Stomach (tissue), 4 donors: Measurements from ENCODE around the gene PEX11B.

Experiments
- EP300 ChIP-seq: sonication (generic); formaldehyde crosslinking; IDR thresholded peaks from one replicate; pipeline ENCODE4 v1.6.1; 2017; ENCODE audit warnings: antibody characterized with exemption
- POLR2A ChIP-seq, 4 donors: fragments of 450-650 bp; IDR thresholded peaks; one replicate each; pipeline ENCODE4 v1.6.1; 2016; ENCODE audit warnings: antibody characterized with exemption in 4 of 4, control low read depth in 2 of 4, mild to moderate bottlenecking in 1 of 4, moderate library complexity in 1 of 4
- POLR2AphosphoS5 ChIP-seq, 3 donors: sonication (generic); formaldehyde crosslinking; IDR thresholded peaks; one replicate each; pipeline ENCODE4 v1.6.1; 2016; ENCODE audit warnings: antibody characterized with exemption in 3 of 3
- TF ChIP-seq, protein P1 (sequence below), 7 experiments: fragments of 450-650 bp in 4 of 7; fragments of 200-600 bp in 3 of 7; sonication (generic) in 3 of 7; IDR thresholded peaks; one replicate each; pipeline ENCODE4 v1.5.1; 2016 to 2019; ENCODE audit warnings: antibody characterized with exemption in 7 of 7, control low read depth in 2 of 7, mild to moderate bottlenecking in 1 of 7

DNA sequence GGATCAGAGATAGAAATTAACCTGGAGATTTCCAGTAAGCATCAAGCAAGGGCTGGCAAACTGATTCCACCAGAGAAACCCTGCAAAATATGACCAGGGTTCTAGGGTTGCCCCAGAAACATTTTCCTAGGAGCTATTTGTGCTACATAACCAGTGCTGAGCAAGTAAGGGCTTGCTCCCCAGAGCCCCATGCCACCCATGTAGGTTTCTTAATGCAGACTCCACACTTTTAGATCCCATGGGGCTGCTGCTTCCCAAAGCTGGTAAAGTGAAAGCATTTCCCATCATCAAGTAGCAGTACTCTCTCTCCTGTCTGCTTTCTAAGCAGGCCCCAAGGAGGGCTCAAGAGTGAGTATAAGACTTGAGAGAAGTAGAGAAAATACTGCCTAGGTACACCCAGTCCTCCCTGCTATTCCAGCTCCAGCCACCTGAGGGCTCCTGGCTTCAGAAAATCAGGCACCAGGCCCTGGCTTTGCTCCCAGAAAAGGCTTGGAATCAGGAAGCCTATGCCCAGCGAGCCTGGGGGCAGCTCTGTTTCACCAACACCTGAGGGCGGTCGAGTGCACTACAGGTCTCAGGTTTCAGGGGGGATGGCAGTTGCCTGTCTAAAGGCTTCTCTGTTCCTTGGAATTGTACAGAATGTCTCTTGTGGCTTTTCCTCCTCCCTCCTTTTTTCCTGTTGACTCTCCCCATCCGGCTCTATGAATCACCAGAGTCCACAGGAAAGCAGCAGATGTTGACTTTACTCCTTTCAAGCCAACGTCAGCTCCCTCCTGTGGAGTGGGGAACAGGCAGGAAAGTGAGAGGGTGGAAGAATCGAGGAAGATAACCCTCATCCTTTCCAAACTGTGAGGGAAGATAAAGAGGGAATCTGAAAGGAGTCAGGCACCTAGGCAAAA is 26.7 kb downstream of the PEX11B start:
- TF ChIP-seq, protein P1, sequence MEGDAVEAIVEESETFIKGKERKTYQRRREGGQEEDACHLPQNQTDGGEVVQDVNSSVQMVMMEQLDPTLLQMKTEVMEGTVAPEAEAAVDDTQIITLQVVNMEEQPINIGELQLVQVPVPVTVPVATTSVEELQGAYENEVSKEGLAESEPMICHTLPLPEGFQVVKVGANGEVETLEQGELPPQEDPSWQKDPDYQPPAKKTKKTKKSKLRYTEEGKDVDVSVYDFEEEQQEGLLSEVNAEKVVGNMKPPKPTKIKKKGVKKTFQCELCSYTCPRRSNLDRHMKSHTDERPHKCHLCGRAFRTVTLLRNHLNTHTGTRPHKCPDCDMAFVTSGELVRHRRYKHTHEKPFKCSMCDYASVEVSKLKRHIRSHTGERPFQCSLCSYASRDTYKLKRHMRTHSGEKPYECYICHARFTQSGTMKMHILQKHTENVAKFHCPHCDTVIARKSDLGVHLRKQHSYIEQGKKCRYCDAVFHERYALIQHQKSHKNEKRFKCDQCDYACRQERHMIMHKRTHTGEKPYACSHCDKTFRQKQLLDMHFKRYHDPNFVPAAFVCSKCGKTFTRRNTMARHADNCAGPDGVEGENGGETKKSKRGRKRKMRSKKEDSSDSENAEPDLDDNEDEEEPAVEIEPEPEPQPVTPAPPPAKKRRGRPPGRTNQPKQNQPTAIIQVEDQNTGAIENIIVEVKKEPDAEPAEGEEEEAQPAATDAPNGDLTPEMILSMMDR (IDR thresholded peaks at IDR 0.05): peak in 6 of 7 experiments; percentile 81 to 99 (median 94)
- TF ChIP-seq POLR2AphosphoS5 (IDR thresholded peaks at IDR 0.05): peak; percentile 58 to 90 (median 84)
- no peak for TF ChIP-seq EP300
- no peak for TF ChIP-seq POLR2A (IDR thresholded peaks at IDR 0.05)
